A549 (cell line): ENCODE results near the gene ARPC1A. TPM values are rescaled to one million over a fixed set of nuclear protein-coding genes. Genes with fewer than 3 reads are reported as not detected.
"Not testable (repeated sequence)": the region's sequence is repeated elsewhere in the genome, so short reads cannot be mapped to it uniquely, and the experiment has no call there.

Experiments used
- ATAC-seq, 2 experiments: fragments of 200-7000 bp in 1 of 2; fragments of >200 bp in 1 of 2; cut with Nextera tagmentation in 1 of 2; cut with Tn5 transposase in 1 of 2; 3 replicates each; pipeline versions ENCODE4 v1.8.0 to v1.9.1; 2018 to 2020; ENCODE audit warnings: mild to moderate bottlenecking in 1 of 2, moderate library complexity in 1 of 2
- CTCF ChIA-PET: fragments of 300-600 bp; sonication (Branson Sonifier 250); formaldehyde crosslinking; extraction: SDS; loops from one replicate; lab custom pipeline; 2021; ENCODE audit warnings: antibody characterized with exemption, inconsistent platforms; lab: Yijun Ruan, JAX
- POLR2A ChIA-PET: fragments of 350-600 bp; formaldehyde crosslinking; extraction: SDS; loops from one replicate; lab custom pipeline; 2021; ENCODE audit warnings: antibody characterized with exemption, inconsistent platforms; lab: Yijun Ruan, JAX
- DNase-seq, 2 experiments: peaks; one replicate each; pipeline versions ENCODE4 v3.0.0 to v3.0.0-alpha.2; 2011 to 2016; ENCODE audit warnings: low read depth in 1 of 2, low spot score in 1 of 2
- FAIRE-seq: peaks from 2 replicates; lab custom pipeline; 2011; peaks lifted over from hg19 to GRCh38; lab: Jason Lieb, UNC
- H3K27ac ChIP-seq, 2 experiments: fragments of >200 bp; sonication (Bioruptor Twin); formaldehyde crosslinking; 3 replicates each; pipeline ENCODE4 v1.5.1; 2016 to 2017
- H3K4me1 ChIP-seq: fragments of >200 bp; sonication (Bioruptor Twin); formaldehyde crosslinking; 3 replicates; pipeline ENCODE4 v1.6.1; 2016
- H3K4me2 ChIP-seq: fragments of >200 bp; sonication (Bioruptor Twin); formaldehyde crosslinking; 3 replicates; pipeline ENCODE4 v1.6.1; 2016
- H3K4me3 ChIP-seq: fragments of >200 bp; sonication (Bioruptor Twin); formaldehyde crosslinking; 3 replicates; pipeline ENCODE4 v1.5.1; 2016
- H3K9me3 ChIP-seq: fragments of >200 bp; sonication (Bioruptor Twin); formaldehyde crosslinking; 3 replicates; pipeline ENCODE4 v1.6.1; 2016
- CBX2 ChIP-seq: fragments of 200-600 bp; sonication (generic); IDR thresholded peaks from 2 replicates; pipeline ENCODE4 v1.6.1; 2016; ENCODE audit warnings: low read depth, mild to moderate bottlenecking, borderline replicate concordance
- EHF ChIP-seq: fragments of 250-450 bp; sonication (Bioruptor Pico); IDR thresholded peaks from 2 replicates; pipeline ENCODE4 v1.5.0; 2020; ENCODE audit warnings: mild to moderate bottlenecking
- EHMT2 ChIP-seq: fragments of 200-600 bp; sonication (generic); IDR thresholded peaks from 2 replicates; pipeline ENCODE4 v1.6.1; 2016; ENCODE audit warnings: antibody characterized with exemption, low read depth, mild to moderate bottlenecking, moderate library complexity
- EP300 ChIP-seq, 2 experiments: fragments of >200 bp; sonication (Bioruptor Twin); formaldehyde crosslinking; IDR thresholded peaks; 2 replicates in 1 of 2; 3 replicates in 1 of 2; pipeline ENCODE4 v1.6.1; 2016 to 2017
- FOSB ChIP-seq: fragments of 250-450 bp; sonication (Bioruptor Pico); IDR thresholded peaks from 2 replicates; pipeline ENCODE4 v1.5.0; 2020; ENCODE audit warnings: mild to moderate bottlenecking, moderate library complexity
- FOSL2 ChIP-seq, 2 experiments: fragments of 450-650 bp in 1 of 2; fragments of >200 bp in 1 of 2; sonication (Bioruptor Twin) in 1 of 2; formaldehyde crosslinking; IDR thresholded peaks; 2 replicates each; pipeline versions ENCODE4 v1.5.0 to v1.6.1; 2016 to 2020; ENCODE audit warnings: mild to moderate bottlenecking in 1 of 2, moderate library complexity in 1 of 2
- HDAC2 ChIP-seq: fragments of 200-600 bp; sonication (generic); IDR thresholded peaks from 2 replicates; pipeline ENCODE4 v1.6.1; 2016
- HOXB5 ChIP-seq: fragments of 250-450 bp; sonication (Bioruptor Pico); IDR thresholded peaks from 2 replicates; pipeline ENCODE4 v1.5.0; 2020; ENCODE audit warnings: mild to moderate bottlenecking, moderate library complexity
- JUNB ChIP-seq: fragments of >200 bp; sonication (Bioruptor Twin); formaldehyde crosslinking; IDR thresholded peaks from 2 replicates; pipeline ENCODE4 v1.6.1; 2016
- NPAS2 ChIP-seq: fragments of 250-450 bp; sonication (Bioruptor Pico); IDR thresholded peaks from 2 replicates; pipeline ENCODE4 v1.8.0; 2022; ENCODE audit warnings: mild to moderate bottlenecking, moderate library complexity, borderline replicate concordance
- NR3C1 ChIP-seq: fragments of >200 bp; sonication (Bioruptor Twin); formaldehyde crosslinking; IDR thresholded peaks from 3 replicates; pipeline ENCODE4 v1.6.1; 2017
- PHF8 ChIP-seq: fragments of 200-600 bp; sonication (generic); IDR thresholded peaks from 2 replicates; pipeline ENCODE4 v1.6.1; 2016; ENCODE audit warnings: low read depth, mild to moderate bottlenecking, antibody characterized with exemption, moderate library complexity, borderline replicate concordance
- RARB ChIP-seq: fragments of 250-450 bp; sonication (Bioruptor Pico); IDR thresholded peaks from 2 replicates; pipeline ENCODE4 v1.8.0; 2021; ENCODE audit warnings: mild to moderate bottlenecking, moderate library complexity
- SMC3 ChIP-seq: fragments of >200 bp; sonication (Bioruptor Twin); formaldehyde crosslinking; IDR thresholded peaks from 3 replicates; pipeline ENCODE4 v1.6.1; 2018; ENCODE audit warnings: inconsistent platforms
- SREBF2 ChIP-seq: fragments of 450-650 bp; IDR thresholded peaks from 2 replicates; pipeline ENCODE4 v1.6.1; 2014; ENCODE audit warnings: mild to moderate bottlenecking, moderate library complexity
- TFCP2L1 ChIP-seq: fragments of 250-450 bp; sonication (Bioruptor Pico); IDR thresholded peaks from 2 replicates; pipeline ENCODE4 v1.5.0; 2021; ENCODE audit warnings: mild to moderate bottlenecking
- ZSCAN20 ChIP-seq: fragments of 250-450 bp; sonication (Bioruptor Pico); IDR thresholded peaks from 2 replicates; pipeline ENCODE4 v1.8.0; 2022; ENCODE audit warnings: mild to moderate bottlenecking, moderate library complexity
- WGBS: methylation state at CpG from one replicate; pipeline ENCODE4 v1.1.6; 2017; ENCODE audit errors: missing lambda C conversion rate; 5-methylcytosine and 5-hydroxymethylcytosine counted together
- polyA plus RNA-seq, 4 experiments: library from polyadenylated mRNA; depleted of rRNA in 3 of 4; stranded (reverse); fragments of >200 nt; fragmentation: RNase III in 1 of 4; extraction: RNeasy Plus Mini Kit Qiagen cat#74134 plus additional on column Dnase treatment in 1 of 4; gene quantifications; 2 replicates in 3 of 4; 3 replicates in 1 of 4; pipeline ENCODE4 v1.2.3, GENCODE V29; 2011 to 2017
- TF ChIP-seq, protein P1 (sequence below): fragments of 200-600 bp; sonication (generic); IDR thresholded peaks from 2 replicates; pipeline ENCODE4 v1.6.1; 2016; ENCODE audit warnings: antibody characterized with exemption, mild to moderate bottlenecking, moderate library complexity
- TF ChIP-seq, protein P2 (sequence below): fragments of >200 bp; sonication (Bioruptor Twin); formaldehyde crosslinking; IDR thresholded peaks from 3 replicates; pipeline ENCODE4 v1.5.1; 2016
- TF ChIP-seq, protein P3 (sequence below): fragments of 450-650 bp; IDR thresholded peaks from 2 replicates; pipeline ENCODE4 v1.6.1; 2014; ENCODE audit warnings: antibody characterized with exemption
- TF ChIP-seq, protein P4 (sequence below): IDR thresholded peaks from 2 replicates; pipeline ENCODE4 v1.6.1; 2012; ENCODE audit warnings: low read depth, borderline replicate concordance
- TF ChIP-seq, protein P5 (sequence below): fragments of >200 bp; sonication (Bioruptor Twin); formaldehyde crosslinking; IDR thresholded peaks from 2 replicates; pipeline ENCODE4 v1.6.1; 2016

The ARPC1A gene
- polyA plus RNA-seq, 2 of the 4 experiments (the other 2 are of a cell fraction), result 116 to 120 TPM

DNA sequence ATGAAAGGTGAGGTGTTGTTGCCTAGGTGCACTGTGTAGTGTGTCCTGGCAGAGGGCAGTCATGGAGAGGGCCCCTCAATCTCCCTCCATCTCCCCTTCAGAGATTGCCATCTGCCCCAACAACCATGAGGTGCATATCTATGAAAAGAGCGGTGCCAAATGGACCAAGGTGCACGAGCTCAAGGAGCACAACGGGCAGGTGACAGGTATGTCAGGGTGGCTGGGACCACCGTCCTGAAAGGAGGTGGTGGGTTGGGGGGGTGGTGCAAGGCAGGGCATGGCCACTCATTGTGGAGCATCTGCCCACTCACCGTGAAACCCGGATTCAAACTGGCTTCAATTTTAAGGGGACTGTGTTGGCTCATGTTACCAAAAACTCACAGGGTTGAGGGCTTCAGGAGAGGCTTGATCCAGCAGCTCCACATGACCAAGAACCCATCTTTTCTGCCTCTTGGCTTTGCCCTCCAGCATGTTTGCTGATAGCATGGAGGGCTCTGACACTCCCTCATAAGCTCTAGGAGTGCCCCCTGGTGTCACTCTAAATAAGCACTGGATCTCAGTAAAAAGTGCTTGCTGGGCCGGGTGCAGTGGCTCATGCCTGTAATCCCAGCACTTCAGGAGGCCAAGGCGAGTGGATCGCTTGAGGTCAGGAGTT, 61.0 kb downstream of the ARPC1A start (continued):
- TF ChIP-seq, protein P1, sequence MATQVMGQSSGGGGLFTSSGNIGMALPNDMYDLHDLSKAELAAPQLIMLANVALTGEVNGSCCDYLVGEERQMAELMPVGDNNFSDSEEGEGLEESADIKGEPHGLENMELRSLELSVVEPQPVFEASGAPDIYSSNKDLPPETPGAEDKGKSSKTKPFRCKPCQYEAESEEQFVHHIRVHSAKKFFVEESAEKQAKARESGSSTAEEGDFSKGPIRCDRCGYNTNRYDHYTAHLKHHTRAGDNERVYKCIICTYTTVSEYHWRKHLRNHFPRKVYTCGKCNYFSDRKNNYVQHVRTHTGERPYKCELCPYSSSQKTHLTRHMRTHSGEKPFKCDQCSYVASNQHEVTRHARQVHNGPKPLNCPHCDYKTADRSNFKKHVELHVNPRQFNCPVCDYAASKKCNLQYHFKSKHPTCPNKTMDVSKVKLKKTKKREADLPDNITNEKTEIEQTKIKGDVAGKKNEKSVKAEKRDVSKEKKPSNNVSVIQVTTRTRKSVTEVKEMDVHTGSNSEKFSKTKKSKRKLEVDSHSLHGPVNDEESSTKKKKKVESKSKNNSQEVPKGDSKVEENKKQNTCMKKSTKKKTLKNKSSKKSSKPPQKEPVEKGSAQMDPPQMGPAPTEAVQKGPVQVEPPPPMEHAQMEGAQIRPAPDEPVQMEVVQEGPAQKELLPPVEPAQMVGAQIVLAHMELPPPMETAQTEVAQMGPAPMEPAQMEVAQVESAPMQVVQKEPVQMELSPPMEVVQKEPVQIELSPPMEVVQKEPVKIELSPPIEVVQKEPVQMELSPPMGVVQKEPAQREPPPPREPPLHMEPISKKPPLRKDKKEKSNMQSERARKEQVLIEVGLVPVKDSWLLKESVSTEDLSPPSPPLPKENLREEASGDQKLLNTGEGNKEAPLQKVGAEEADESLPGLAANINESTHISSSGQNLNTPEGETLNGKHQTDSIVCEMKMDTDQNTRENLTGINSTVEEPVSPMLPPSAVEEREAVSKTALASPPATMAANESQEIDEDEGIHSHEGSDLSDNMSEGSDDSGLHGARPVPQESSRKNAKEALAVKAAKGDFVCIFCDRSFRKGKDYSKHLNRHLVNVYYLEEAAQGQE, result no peak
- TF ChIP-seq, protein P2, sequence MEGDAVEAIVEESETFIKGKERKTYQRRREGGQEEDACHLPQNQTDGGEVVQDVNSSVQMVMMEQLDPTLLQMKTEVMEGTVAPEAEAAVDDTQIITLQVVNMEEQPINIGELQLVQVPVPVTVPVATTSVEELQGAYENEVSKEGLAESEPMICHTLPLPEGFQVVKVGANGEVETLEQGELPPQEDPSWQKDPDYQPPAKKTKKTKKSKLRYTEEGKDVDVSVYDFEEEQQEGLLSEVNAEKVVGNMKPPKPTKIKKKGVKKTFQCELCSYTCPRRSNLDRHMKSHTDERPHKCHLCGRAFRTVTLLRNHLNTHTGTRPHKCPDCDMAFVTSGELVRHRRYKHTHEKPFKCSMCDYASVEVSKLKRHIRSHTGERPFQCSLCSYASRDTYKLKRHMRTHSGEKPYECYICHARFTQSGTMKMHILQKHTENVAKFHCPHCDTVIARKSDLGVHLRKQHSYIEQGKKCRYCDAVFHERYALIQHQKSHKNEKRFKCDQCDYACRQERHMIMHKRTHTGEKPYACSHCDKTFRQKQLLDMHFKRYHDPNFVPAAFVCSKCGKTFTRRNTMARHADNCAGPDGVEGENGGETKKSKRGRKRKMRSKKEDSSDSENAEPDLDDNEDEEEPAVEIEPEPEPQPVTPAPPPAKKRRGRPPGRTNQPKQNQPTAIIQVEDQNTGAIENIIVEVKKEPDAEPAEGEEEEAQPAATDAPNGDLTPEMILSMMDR, result peak; percentile 33; the same call in 2 of the 3 replicates
- TF ChIP-seq JUNB, result no peak
- no peak for TF ChIP-seq SREBF2
- no peak for TF ChIP-seq HDAC2

DNA sequence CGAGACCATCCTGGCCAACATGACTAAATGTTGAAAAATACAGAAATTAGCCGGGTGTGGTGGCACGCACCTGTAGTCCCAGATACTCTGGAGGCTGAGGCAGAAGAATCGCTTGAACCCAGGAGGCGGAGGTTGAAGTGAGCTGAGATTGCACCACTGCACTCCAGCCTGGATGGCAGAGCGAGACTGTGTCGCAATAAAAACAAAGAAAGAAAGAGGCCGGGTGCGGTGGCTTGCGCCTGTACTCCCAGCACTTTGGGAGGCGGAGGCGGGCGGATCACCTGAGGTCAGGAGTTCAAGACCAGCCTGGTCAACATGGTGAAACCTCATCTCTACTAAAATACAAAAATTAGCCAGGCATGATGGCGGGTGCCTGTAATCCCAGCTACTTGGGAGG, 61.5 kb downstream of the ARPC1A start:
- 0 out of 3 replicates have a peak, but pooled peaks have one; percentile 2 for TF ChIP-seq SMC3
- ATAC-seq, DNase-seq, H3K4me1 ChIP-seq, H3K27ac ChIP-seq, H3K9me3 ChIP-seq, FAIRE-seq, H3K4me3 ChIP-seq, H3K4me2 ChIP-seq: not testable (repeated sequence)
- ChIA-PET CTCF (interaction anchor here (1.0 to 1.5 kb wide), 5 partner anchors 14 to 58 kb away, joined by 3 to 5 read pairs (median 3); no protein-coding TSS in a partner anchor), POLR2A (interaction anchor here (0.8 to 1.0 kb wide), 2 partner anchors 12 to 13 kb away, joined by 3 to 5 read pairs; no protein-coding TSS in a partner anchor)
- WGBS, result 92% methylated on average over 14 of the region's 14 CpGs

DNA sequence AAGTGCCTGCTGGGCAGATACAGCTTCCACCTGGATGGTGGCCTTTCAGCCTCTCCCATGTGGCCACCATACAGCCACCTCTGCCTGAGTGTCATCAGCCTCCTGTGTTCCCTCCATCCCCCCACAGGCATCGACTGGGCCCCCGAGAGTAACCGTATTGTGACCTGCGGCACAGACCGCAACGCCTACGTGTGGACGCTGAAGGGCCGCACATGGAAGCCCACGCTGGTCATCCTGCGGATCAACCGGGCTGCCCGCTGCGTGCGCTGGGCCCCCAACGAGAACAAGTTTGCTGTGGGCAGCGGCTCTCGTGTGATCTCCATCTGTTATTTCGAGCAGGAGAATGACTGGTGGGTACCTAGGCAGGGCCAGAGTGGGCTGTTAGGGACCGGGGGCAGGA, 62.2 kb downstream of the ARPC1A start:
- 98% methylated on average over 17 of the region's 20 CpGs for WGBS
- CTCF ChIA-PET, result interaction anchor here (0.6 kb wide), 1 partner anchor 59 kb away, joined by 4 read pairs; no protein-coding TSS in a partner anchor
- POLR2A ChIA-PET, result no interaction called here
- Histone ChIP-seq H3K27ac (no peak overlapping the region), H3K9me3 (no peaks in the 10 kb centered on the region), H3K4me2 (no peak overlapping the region), H3K4me3 (no peak overlapping the region), H3K4me1 (no peaks in the 10 kb centered on the region)
- no peak for ATAC-seq
- FAIRE-seq, result no peak
- DNase-seq, result no peak
- TF ChIP-seq CBX2, result no peak
- no peak for TF ChIP-seq PHF8
- no peak for TF ChIP-seq RARB (CRISPR knock-in tag)
- no peak for TF ChIP-seq ZSCAN20 (CRISPR knock-in tag)
- TF ChIP-seq EHMT2, result no peak
- no peak for TF ChIP-seq HOXB5
- TF ChIP-seq, protein P3, sequence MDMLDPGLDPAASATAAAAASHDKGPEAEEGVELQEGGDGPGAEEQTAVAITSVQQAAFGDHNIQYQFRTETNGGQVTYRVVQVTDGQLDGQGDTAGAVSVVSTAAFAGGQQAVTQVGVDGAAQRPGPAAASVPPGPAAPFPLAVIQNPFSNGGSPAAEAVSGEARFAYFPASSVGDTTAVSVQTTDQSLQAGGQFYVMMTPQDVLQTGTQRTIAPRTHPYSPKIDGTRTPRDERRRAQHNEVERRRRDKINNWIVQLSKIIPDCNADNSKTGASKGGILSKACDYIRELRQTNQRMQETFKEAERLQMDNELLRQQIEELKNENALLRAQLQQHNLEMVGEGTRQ, result no peak
- no peak for TF ChIP-seq NR3C1
- no peak for TF ChIP-seq NPAS2 (CRISPR knock-in tag)
- no peak for TF ChIP-seq EHF (CRISPR knock-in tag)
- TF ChIP-seq FOSL2 (IDR thresholded peaks at IDR 0.05), result no peak
- no peak for TF ChIP-seq FOSL2 (CRISPR knock-in tag; IDR thresholded peaks at IDR 0.05)
- TF ChIP-seq, protein P4, sequence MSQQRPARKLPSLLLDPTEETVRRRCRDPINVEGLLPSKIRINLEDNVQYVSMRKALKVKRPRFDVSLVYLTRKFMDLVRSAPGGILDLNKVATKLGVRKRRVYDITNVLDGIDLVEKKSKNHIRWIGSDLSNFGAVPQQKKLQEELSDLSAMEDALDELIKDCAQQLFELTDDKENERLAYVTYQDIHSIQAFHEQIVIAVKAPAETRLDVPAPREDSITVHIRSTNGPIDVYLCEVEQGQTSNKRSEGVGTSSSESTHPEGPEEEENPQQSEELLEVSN, result no peak
- TF ChIP-seq FOSB (CRISPR knock-in tag), result no peak
- TF ChIP-seq, protein P2, result no peak
- TF ChIP-seq EP300 (IDR thresholded peaks at IDR 0.05), result no peak
- TF ChIP-seq, protein P5, sequence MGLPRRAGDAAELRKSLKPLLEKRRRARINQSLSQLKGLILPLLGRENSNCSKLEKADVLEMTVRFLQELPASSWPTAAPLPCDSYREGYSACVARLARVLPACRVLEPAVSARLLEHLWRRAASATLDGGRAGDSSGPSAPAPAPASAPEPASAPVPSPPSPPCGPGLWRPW, result no peak
- TF ChIP-seq TFCP2L1 (CRISPR knock-in tag), result no peak
